NCI-H510A (cell line): ENCODE results near the gene PERP.
"Not testable (repeated sequence)": the region's sequence is repeated elsewhere in the genome, so short reads cannot be mapped to it uniquely, and the experiment has no call there.

Experiments
- DNase-seq: peaks from one replicate; lab custom pipeline; 2025; lab: John Stamatoyannopoulos, UW

PERP gene

GRCh38 chr6:138107078-138107751, at the start of gene PERP:
PERP (minus strand) TSS chr6:138107419; CDS start chr6:138107340, 79 bp downstream.
- DNase-seq, result peak; percentile 40

- no peak for DNase-seq
Measured at GRCh38 chr6:138155443-138155842, 48.2 kb upstream of the PERP start.

GRCh38 chr6:138146544-138146943, 39.3 kb upstream of the PERP start:
- DNase-seq, result no peak

- DNase-seq, result no peak
Measured at GRCh38 chr6:138145402-138145801, 38.2 kb upstream of the PERP start.

- no peak for DNase-seq
Measured at GRCh38 chr6:138142806-138143205, 35.6 kb upstream of the PERP start.

- no peak for DNase-seq
Measured at GRCh38 chr6:138129190-138129589, 22.0 kb upstream of the PERP start.

- no peak for DNase-seq
Measured at GRCh38 chr6:138128096-138128495, 20.9 kb upstream of the PERP start.

GRCh38 chr6:138124096-138124495, 16.9 kb upstream of the PERP start:
- DNase-seq, result no peak

- DNase-seq, result no peak
Measured at GRCh38 chr6:138119976-138120375, 12.8 kb upstream of the PERP start.

- not testable (repeated sequence) for DNase-seq
Measured at GRCh38 chr6:138119229-138119628, 12.0 kb upstream of the PERP start.

- no peak for DNase-seq
Measured at GRCh38 chr6:138117376-138117914, 10.2 kb upstream of the PERP start.

GRCh38 chr6:138116661-138116999, 9.4 kb upstream of the PERP start:
- no peak for DNase-seq

- no peak for DNase-seq
Measured at GRCh38 chr6:138115877-138116660, 8.8 kb upstream of the PERP start.

GRCh38 chr6:138115201-138115600, 8.0 kb upstream of the PERP start:
- no peak for DNase-seq

GRCh38 chr6:138113588-138114210, 6.5 kb upstream of the PERP start:
- DNase-seq, result no peak

GRCh38 chr6:138110229-138110628, 3.0 kb upstream of the PERP start:
- DNase-seq, result no peak

GRCh38 chr6:138109042-138109997, 2.1 kb upstream of the PERP start:
- no peak for DNase-seq

GRCh38 chr6:138107752-138108592, 753 bp upstream of the PERP start:
- peak; percentile 42 for DNase-seq

GRCh38 chr6:138106665-138107077, 548 bp downstream of the PERP start:
- no peak for DNase-seq

GRCh38 chr6:138105880-138106664, 1.1 kb downstream of the PERP start:
- no peak for DNase-seq
